K562 (cell line): ENCODE data around the gene SBF1.

ENCODE experiments used
- SREBF1 ChIP-seq: fragments of 150-350 bp; IDR thresholded peaks from 2 replicates; pipeline ENCODE4 v1.6.1; 2014; ENCODE audit warnings: antibody characterized with exemption, low read depth, low read length, borderline replicate concordance
- ZNF830 ChIP-seq: fragments of 250-450 bp; sonication (Bioruptor Pico); IDR thresholded peaks from 2 replicates; pipeline ENCODE4 v1.5.0; 2021; ENCODE audit warnings: mild to moderate bottlenecking

DNA sequence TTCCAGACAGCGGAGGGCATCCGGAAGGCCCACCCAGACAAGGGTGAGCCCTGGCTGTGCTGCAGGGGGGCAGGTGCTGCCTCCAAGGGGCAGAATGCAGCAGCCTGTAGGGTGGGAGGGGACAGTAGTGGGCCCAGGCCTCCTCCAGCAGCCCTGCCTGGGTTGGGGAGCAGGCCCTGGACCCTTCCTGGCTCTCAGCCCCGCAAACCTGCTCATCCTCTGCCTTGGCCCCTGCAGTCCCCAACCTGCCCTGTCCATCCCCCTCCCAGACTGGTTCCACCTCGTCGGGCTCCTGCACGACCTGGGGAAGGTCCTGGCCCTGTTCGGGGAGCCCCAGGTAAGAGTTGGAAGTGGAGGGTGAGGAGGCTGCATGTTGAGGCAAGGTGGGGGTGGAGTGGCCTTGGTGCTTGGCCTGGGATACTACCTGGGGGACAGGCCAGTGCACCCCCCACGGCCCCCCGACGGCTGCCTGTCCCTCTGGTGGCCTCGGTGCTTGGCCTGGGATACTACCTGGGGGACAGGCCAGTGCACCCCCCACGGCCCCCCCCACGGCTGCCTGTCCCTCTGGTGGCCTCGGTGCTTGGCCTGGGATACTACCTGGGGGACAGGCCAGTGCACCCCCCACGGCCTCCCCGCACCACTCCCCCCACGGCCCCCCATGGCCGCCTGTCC lies 13.3 kb upstream of the SBF1 start:
- TF ChIP-seq SREBF1: no peak
- TF ChIP-seq ZNF830 (CRISPR knock-in tag): no peak
